ENCODE data around the gene STIP1.

Gene STIP1

GRCh38 chr11:64185693-64186491 is at the start of gene STIP1:
STIP1 (plus strand) TSS chr11:64186171; CDS start chr11:64186262, 91 bp downstream.
- no peaks in the 10 kb centered on the region for H3K36me3 ChIP-seq (ENCODE audit: control insufficient read depth in 2 of 2, insufficient read depth in 2 of 2, low read length in 2 of 2)
- peaks cover 16 to 24% of the 10 kb centered on the region in 2 donors for H3K4me1 ChIP-seq (ENCODE audit: control insufficient read depth in 2 of 2, insufficient read depth in 2 of 2, low read length in 2 of 2)
- H3K27me3 ChIP-seq (ENCODE audit: control insufficient read depth in 2 of 2, insufficient read depth in 2 of 2, low read length in 2 of 2): no peaks in the 10 kb centered on the region
- peak within 1 kb of the TSS; percentile 70 to 82 for H3K4me3 ChIP-seq (ENCODE audit: low read length in 2 of 2)
- H3K9ac ChIP-seq (ENCODE audit: low read depth in 1 of 2, low read length in 2 of 2): peak within 1 kb of the TSS; percentile 48 to 91
- H3K27ac ChIP-seq (ENCODE audit: low read depth in 2 of 2, low read length in 2 of 2): peak within 1 kb of the TSS; percentile 93 to 96
- no peaks in the 10 kb centered on the region for H3K9me3 ChIP-seq (ENCODE audit: control insufficient read depth in 2 of 2, low read length in 2 of 2)

- Histone ChIP-seq H3K27me3 (ENCODE audit: control insufficient read depth in 2 of 2, insufficient read depth in 2 of 2, low read length in 2 of 2) (no peaks in the 10 kb centered on the region), H3K27ac (ENCODE audit: low read depth in 2 of 2, low read length in 2 of 2) (no peak overlapping the region), H3K4me1 (ENCODE audit: control insufficient read depth in 2 of 2, insufficient read depth in 2 of 2, low read length in 2 of 2) (no peaks in the 10 kb centered on the region), H3K9me3 (ENCODE audit: control insufficient read depth in 2 of 2, low read length in 2 of 2) (no peaks in the 10 kb centered on the region), H3K36me3 (ENCODE audit: control insufficient read depth in 2 of 2, insufficient read depth in 2 of 2, low read length in 2 of 2) (no peaks in the 10 kb centered on the region), H3K9ac (ENCODE audit: low read depth in 1 of 2, low read length in 2 of 2) (no peak overlapping the region), H3K4me3 (ENCODE audit: low read length in 2 of 2) (no peak overlapping the region)
Observed at GRCh38 chr11:64136765-64137441, 49.1 kb upstream of the STIP1 start.

- no peaks in the 10 kb centered on the region for H3K36me3 ChIP-seq (ENCODE audit: control insufficient read depth in 2 of 2, insufficient read depth in 2 of 2, low read length in 2 of 2)
- H3K4me1 ChIP-seq (ENCODE audit: control insufficient read depth in 2 of 2, insufficient read depth in 2 of 2, low read length in 2 of 2): no peaks in the 10 kb centered on the region
- no peaks in the 10 kb centered on the region for H3K9me3 ChIP-seq (ENCODE audit: control insufficient read depth in 2 of 2, low read length in 2 of 2)
- no peaks in the 10 kb centered on the region for H3K27me3 ChIP-seq (ENCODE audit: control insufficient read depth in 2 of 2, insufficient read depth in 2 of 2, low read length in 2 of 2)
- no peak overlapping the region for H3K27ac ChIP-seq (ENCODE audit: low read depth in 2 of 2, low read length in 2 of 2)
- no peak overlapping the region for H3K9ac ChIP-seq (ENCODE audit: low read depth in 1 of 2, low read length in 2 of 2)
- H3K4me3 ChIP-seq (ENCODE audit: low read length in 2 of 2): no peak overlapping the region
Observed at GRCh38 chr11:64138398-64138797, 47.6 kb upstream of the STIP1 start.

DNA sequence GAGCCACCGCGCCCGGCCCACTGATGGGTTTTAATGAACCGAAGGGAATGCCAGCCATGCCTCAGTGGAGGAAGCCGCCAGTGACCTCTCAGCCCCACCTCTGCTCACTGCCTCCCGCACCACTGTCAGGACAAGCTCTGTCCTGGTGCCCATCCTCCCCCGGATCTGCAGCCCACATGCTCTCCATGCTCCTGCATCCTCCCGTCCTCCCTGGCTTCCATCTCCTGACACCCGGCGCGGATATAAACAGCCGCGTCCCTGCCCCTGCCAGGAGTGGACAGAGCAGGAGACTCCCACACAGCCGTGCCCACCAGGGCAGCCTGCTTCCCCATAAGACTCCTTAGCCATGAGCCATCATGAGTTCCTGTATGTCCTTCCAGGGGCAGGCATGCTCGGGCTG is 46.9 kb upstream of the STIP1 start:
- H3K27ac ChIP-seq (ENCODE audit: low read depth in 2 of 2, low read length in 2 of 2): no peak overlapping the region
- H3K9me3 ChIP-seq (ENCODE audit: control insufficient read depth in 2 of 2, low read length in 2 of 2): no peaks in the 10 kb centered on the region
- no peaks in the 10 kb centered on the region for H3K36me3 ChIP-seq (ENCODE audit: control insufficient read depth in 2 of 2, insufficient read depth in 2 of 2, low read length in 2 of 2)
- H3K4me3 ChIP-seq (ENCODE audit: low read length in 2 of 2): no peak overlapping the region
- H3K4me1 ChIP-seq (ENCODE audit: control insufficient read depth in 2 of 2, insufficient read depth in 2 of 2, low read length in 2 of 2): no peaks in the 10 kb centered on the region
- no peak overlapping the region for H3K9ac ChIP-seq (ENCODE audit: low read depth in 1 of 2, low read length in 2 of 2)
- H3K27me3 ChIP-seq (ENCODE audit: control insufficient read depth in 2 of 2, insufficient read depth in 2 of 2, low read length in 2 of 2): no peaks in the 10 kb centered on the region

- no peak overlapping the region for H3K9ac ChIP-seq (ENCODE audit: low read depth in 1 of 2, low read length in 2 of 2)
Observed at GRCh38 chr11:64140082-64140481, 45.9 kb upstream of the STIP1 start.

DNA sequence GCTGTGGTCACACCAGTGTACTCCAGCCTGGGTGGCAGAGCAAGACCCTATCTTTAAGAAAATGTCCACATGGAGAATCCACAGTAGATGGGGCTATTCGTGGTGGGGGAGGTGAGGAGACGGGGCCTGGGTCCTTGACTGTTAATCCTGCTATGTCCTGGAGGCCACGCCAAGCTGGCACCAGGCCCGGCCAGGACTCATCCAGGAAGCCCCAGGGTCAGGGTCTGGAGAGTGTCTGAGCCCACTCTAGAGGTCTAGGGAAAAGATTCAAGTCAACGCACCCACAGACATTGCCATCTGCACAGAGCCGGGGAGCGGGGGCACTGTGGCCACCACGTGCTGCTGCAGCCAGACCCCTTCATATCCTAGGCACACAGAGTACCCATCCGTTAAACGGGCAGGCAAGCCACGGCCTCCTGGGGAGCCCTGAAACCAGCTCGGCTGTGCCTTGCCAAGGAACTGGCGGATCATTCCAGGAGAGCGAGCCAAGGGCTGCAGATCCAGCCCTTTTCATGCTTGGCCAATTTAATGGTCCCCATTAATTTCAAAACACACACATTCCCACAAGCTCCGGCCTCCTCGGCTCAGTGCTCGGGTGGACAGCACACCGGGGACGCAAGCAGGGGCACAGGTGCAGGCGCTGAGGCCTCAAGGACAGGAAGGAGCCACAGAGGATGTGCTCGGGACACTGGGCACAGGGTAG is 44.7 kb upstream of the STIP1 start:
- Histone ChIP-seq H3K36me3 (ENCODE audit: control insufficient read depth in 2 of 2, insufficient read depth in 2 of 2, low read length in 2 of 2) (no peaks in the 10 kb centered on the region), H3K4me1 (ENCODE audit: control insufficient read depth in 2 of 2, insufficient read depth in 2 of 2, low read length in 2 of 2) (no peaks in the 10 kb centered on the region), H3K27ac (ENCODE audit: low read depth in 2 of 2, low read length in 2 of 2) (no peak overlapping the region), H3K9ac (ENCODE audit: low read depth in 1 of 2, low read length in 2 of 2) (no peak overlapping the region), H3K27me3 (ENCODE audit: control insufficient read depth in 2 of 2, insufficient read depth in 2 of 2, low read length in 2 of 2) (no peaks in the 10 kb centered on the region), H3K4me3 (ENCODE audit: low read length in 2 of 2) (no peak overlapping the region), H3K9me3 (ENCODE audit: control insufficient read depth in 2 of 2, low read length in 2 of 2) (no peaks in the 10 kb centered on the region)

More at GRCh38 chr11:64140082-64140481, 45.9 kb upstream of the STIP1 start:
- H3K9me3 ChIP-seq (ENCODE audit: control insufficient read depth in 2 of 2, low read length in 2 of 2): no peaks in the 10 kb centered on the region
- H3K27ac ChIP-seq (ENCODE audit: low read depth in 2 of 2, low read length in 2 of 2): no peak overlapping the region
- H3K4me1 ChIP-seq (ENCODE audit: control insufficient read depth in 2 of 2, insufficient read depth in 2 of 2, low read length in 2 of 2): no peaks in the 10 kb centered on the region
- no peaks in the 10 kb centered on the region for H3K27me3 ChIP-seq (ENCODE audit: control insufficient read depth in 2 of 2, insufficient read depth in 2 of 2, low read length in 2 of 2)
- H3K4me3 ChIP-seq (ENCODE audit: low read length in 2 of 2): no peak overlapping the region
- no peaks in the 10 kb centered on the region for H3K36me3 ChIP-seq (ENCODE audit: control insufficient read depth in 2 of 2, insufficient read depth in 2 of 2, low read length in 2 of 2)

DNA sequence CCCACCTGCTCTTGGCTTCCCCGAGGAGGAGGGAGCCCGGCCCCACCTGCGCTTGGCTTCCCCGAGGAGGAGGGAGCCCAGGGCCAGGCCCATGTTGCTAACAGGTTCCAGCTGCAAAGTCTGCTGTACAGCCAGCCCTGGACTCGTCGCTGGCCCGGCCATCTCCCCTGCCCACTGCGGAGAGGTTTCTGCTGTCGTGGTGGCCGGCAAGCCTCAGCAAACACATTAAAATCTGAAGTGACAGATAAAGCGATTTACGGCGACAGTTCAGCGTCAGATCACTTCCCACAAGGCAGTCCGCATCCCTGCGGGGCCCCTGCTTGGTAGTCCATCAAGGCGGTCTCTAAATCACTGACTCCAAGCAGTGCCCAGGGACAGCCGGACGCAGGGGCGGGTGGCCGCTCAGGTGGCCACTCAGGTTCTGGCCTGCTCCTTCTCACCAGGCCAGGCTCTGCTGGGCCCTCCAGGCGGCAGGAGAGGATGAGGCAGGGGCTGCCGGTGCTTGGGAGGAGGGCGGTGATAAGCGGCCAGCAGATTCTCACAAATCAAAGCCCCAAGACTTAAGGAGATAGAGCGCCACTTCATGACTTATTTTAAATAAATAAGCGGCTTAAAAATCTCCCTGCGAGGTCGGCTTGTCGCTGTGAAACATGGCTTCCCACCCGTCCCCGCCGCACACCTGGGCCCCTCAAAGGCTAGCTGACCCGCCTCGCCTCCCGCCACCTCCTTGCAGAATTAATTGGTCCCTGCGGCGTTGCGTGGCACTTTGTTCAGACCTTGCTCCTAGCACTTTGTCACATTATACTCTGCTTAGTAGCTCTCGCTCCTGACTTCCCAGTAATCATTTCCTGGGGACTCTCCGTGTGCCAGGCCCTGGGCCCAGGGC is 41.1 kb upstream of the STIP1 start:
- Histone ChIP-seq H3K27ac (ENCODE audit: low read depth in 2 of 2, low read length in 2 of 2) (no peak overlapping the region), H3K9ac (ENCODE audit: low read depth in 1 of 2, low read length in 2 of 2) (no peak overlapping the region), H3K4me3 (ENCODE audit: low read length in 2 of 2) (no peak overlapping the region), H3K27me3 (ENCODE audit: control insufficient read depth in 2 of 2, insufficient read depth in 2 of 2, low read length in 2 of 2) (no peaks in the 10 kb centered on the region), H3K4me1 (ENCODE audit: control insufficient read depth in 2 of 2, insufficient read depth in 2 of 2, low read length in 2 of 2) (no peaks in the 10 kb centered on the region), H3K9me3 (ENCODE audit: control insufficient read depth in 2 of 2, low read length in 2 of 2) (no peaks in the 10 kb centered on the region), H3K36me3 (ENCODE audit: control insufficient read depth in 2 of 2, insufficient read depth in 2 of 2, low read length in 2 of 2) (no peaks in the 10 kb centered on the region)

DNA sequence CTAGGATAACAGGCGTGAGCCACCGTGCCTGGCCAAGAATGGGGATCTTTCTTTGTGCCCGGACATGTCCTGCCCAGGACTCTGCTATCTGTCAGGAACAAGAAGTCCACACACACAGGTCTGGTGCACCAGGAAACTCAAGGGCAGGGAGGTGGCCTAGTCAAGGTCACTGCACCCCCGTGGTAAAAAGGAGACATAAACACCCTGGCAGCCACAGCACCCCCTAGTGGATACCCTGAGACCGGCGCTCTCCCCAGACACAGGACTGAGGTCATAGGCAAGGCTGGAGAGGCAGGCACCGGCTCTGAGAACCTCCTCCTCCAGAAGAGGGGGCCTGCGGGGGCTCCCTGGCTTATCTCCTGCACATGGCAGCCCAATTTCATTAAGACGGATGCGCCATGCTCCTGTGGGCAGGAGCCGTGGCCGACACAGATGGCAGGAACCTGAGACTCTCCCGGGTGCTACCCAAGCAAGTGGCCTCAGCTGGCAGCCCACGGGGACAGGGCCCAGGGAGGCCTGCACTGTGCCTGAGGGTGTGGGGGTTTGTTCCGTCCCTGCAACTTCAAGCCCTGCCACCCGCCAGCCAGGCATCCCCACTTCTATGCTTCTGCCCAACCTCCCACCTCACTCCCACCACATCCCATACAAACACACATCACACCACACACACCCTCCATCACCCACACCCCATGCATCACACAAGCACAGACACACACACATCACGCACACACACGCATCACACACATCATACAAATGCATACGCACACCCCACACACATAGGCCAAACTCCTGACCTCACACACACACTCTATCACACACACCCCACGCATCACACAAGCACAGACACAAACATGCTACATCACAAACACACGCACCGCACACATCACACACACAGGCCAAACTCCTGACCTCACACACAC is 39.7 kb upstream of the STIP1 start:
- no peaks in the 10 kb centered on the region for H3K27me3 ChIP-seq (ENCODE audit: control insufficient read depth in 2 of 2, insufficient read depth in 2 of 2, low read length in 2 of 2)
- peak overlapping the region in 1 of 2 donors; percentile 26 for H3K9ac ChIP-seq (ENCODE audit: low read depth in 1 of 2, low read length in 2 of 2)
- no peaks in the 10 kb centered on the region for H3K36me3 ChIP-seq (ENCODE audit: control insufficient read depth in 2 of 2, insufficient read depth in 2 of 2, low read length in 2 of 2)
- H3K27ac ChIP-seq (ENCODE audit: low read depth in 2 of 2, low read length in 2 of 2): no peak overlapping the region
- H3K4me1 ChIP-seq (ENCODE audit: control insufficient read depth in 2 of 2, insufficient read depth in 2 of 2, low read length in 2 of 2): no peaks in the 10 kb centered on the region
- no peaks in the 10 kb centered on the region for H3K9me3 ChIP-seq (ENCODE audit: control insufficient read depth in 2 of 2, low read length in 2 of 2)
- no peak overlapping the region for H3K4me3 ChIP-seq (ENCODE audit: low read length in 2 of 2)

Measured in mucosa of rectum (tissue), 2 donors.